GM21825 (cell line): Measurements from ENCODE around the gene ATP10A.
"Not testable (repeated sequence)": the region's sequence is repeated elsewhere in the genome, so short reads cannot be mapped to it uniquely, and the experiment has no call there.

Experiments
- ATAC-seq: cut with Tn5 transposase; IDR thresholded peaks from one replicate; pipeline ENCODE4 v1.9.1; 2021; ENCODE audit warnings: mild to moderate bottlenecking, moderate library complexity; ENCODE audit not compliant: unreplicated experiment

The ATP10A gene

GRCh38 chr15:25667829-25668228 lies 195.3 kb downstream of the ATP10A start:
- ATAC-seq = no peak

DNA sequence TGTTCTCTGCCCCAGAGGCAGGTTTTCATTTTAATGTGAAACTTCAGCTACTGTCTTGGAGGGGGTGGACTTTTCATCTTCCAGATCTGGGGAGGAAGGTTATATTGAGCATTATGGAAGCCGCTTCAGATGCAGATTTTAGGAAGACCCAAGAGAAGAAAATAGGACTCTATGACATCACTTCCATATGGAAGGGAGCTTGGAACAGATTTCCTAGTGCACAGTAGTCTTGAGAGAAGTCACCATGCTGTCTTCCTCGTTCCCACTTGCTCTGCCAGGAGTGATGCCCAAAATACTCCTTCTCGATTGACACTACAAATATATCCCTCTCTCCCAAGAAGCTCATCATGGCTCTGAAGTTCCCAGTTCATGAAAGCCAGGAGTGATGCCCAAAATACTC lies 197.2 kb downstream of the ATP10A start:
- no peak for ATAC-seq

DNA sequence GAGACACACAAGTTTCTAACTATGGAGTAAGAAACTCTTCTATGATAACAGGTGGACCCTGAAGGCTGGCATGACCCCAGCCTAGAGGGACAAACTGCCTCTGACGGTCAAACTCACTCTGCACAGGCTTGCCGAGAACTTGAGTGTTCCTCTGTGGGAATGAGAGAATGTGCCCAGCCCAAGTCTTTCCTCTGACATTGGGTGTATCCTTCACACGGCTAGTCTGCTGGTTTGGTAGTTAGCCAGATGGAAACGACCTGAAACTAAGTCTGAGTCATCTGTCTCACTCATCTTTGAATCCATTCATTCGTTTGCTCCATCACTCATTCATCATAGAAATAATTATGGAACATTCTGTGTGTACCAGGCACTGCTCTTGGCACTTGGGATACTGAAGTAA lies 198.4 kb downstream of the ATP10A start:
- ATAC-seq = no peak

GRCh38 chr15:25663515-25663914 lies 199.6 kb downstream of the ATP10A start:
- no peak for ATAC-seq

GRCh38 chr15:25661898-25662297 lies 201.2 kb downstream of the ATP10A start:
- ATAC-seq = no peak

GRCh38 chr15:25659251-25659650 lies 203.9 kb downstream of the ATP10A start:
- no peak for ATAC-seq

GRCh38 chr15:25658560-25658959 lies 204.6 kb downstream of the ATP10A start:
- ATAC-seq = no peak

DNA sequence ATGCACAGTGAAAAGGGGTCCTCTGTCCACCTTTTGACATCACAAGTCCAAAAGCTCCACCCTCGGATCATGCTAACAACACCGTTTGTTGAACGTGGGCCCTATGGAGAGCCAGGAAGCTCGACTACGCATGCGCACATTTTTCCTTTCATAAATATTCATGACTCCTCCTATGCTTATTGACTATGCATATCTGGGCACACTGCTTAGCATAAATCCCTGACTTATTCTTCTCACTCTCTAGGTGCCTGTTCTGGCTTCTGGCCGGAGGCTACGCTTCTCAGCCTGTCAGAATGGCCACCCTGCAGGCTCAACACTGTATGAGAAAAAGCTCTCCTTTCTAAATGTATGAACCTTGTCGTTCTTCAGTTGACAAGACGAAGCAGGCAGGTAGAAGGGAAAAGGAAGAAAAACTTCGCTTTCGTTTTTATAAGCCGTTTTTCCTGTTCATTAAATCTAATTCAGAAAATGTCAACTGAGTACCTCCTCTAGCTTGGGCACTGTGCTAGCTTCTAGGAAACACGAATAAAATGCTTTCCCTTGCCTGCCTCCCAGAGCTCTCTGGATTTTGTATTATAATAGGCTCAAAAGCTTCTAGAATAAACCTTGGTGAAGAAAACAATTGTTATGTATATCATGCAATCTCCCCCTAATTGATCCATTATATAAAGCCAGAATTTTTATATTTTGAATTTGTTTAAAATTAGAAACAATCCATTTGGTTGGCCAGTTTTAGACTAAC lies 207.7 kb downstream of the ATP10A start:
- ATAC-seq = no peak

- ATAC-seq = no peak
These were observed 209.8 kb downstream of the ATP10A start for GRCh38 chr15:25653371-25653770.

DNA sequence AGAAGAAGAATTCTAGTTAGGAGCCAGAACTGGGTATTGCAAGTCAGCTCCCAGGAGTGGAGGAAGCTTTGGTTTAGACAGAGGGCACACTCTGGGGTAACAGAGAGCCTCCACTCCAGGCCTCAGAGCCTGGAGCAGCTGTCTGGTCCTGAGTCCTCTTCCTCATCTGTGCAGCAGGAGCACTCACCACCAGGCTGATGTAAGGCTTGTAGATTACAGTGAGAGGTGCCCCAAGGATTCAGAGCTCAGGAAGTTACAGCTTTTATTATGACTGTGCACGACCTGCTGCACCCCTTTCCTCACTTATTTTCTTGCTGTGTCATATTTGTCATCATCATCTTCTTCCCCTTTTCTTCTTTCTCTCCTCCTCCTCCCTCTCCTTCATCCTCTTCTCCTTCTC lies 210.4 kb downstream of the ATP10A start:
- no peak for ATAC-seq

- no peak for ATAC-seq
These were observed 213.7 kb downstream of the ATP10A start for GRCh38 chr15:25649390-25649789.

DNA sequence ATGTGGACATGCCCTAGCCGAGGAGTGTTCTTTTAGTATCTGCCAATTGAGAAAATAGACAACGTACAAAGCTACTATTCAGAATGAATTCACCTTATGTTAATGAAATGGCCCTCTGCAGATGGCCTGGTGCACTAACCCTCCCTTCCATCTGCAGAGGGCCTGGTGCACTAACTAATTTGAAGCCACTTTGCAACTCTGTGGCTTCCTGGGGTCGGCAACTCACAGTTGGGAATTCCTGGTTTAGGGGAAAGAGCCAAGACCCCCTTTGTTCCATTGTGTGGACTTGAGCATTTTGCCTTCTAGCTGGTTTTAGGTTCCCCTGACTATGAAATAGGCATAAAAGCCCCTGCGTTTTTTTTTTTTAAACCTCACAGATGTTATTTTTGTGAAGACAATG lies 220.0 kb downstream of the ATP10A start:
- no peak for ATAC-seq

- no peak for ATAC-seq
These were observed 221.4 kb downstream of the ATP10A start for GRCh38 chr15:25641762-25642161.

- no peak for ATAC-seq
These were observed 221.8 kb downstream of the ATP10A start for GRCh38 chr15:25641361-25641760.

DNA sequence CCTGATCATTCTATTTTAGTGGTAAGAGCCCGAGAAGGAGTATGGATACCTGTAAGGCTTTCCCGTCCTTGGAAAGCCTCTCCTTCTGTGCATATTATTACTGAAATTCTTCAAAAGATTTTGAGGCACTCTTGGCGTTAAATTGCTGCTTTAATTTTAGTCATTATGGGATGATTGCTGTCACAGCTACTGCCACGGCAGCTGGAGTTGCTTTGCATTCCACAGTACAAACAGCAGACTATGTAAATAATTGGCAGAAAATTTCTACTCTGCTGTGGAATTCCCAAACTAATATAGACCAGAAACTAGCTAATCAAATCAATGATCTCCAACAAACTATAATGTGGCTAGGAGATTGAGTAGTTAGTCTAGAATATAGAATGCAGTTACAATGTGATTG lies 222.2 kb downstream of the ATP10A start:
- not testable (repeated sequence) for ATAC-seq

DNA sequence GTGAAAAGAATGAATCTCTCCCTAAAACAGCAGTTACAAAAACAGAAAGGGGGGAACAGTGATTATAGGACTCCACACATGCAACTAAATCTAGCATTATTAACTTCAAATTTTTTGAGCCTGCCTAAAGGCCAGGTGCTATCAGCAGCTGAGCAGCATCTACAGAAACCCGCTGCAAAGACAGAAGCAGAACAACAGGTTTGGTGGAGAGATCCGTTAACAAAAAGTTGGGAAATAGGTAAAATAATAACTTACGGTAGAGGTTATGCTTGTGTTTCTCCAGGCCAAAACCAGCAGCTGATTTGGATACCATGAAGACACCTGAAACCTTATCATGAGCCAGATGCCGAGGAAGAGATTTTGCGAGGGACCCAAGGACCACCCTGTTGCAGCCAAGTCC lies 222.7 kb downstream of the ATP10A start:
- ATAC-seq = no peak

DNA sequence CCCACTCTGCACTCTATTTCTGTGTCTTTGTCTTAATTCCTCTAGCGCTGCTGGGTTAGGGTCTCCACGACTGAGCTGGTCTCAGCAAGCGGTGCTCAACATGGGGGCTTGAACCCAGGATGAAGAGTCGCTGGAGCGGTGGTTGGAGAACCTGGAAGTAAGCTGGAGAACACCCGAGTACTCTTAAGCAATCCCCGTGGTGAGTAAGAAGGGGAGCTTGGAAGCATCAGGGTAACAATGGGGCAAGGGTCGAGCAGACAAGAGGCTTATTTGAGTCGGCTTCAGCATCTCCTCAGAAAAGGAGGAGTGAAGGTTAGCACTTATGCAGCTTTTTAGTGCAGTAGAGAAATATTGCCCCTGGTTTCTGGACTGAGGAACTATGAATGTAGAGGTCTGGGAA lies 226.6 kb downstream of the ATP10A start:
- not testable (repeated sequence) for ATAC-seq

DNA sequence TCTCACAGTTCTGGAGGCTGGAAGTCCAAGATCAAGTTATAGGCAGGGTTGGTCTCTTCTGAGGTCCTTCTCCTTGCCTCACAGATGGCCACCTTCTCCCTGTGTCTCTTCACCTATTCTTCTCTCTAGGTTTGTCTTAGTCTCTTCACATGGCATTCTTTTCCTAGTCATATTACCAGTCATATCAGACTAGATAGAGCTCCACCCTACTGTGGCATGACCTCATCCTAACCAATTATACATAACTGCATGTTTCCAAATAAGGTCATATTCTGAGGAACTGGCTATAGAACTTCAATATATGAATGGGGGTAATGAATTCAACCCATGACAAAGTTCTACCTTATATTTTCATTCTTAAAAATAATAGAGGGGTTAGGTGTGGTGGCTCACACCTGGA lies 227.9 kb downstream of the ATP10A start:
- ATAC-seq = no peak

DNA sequence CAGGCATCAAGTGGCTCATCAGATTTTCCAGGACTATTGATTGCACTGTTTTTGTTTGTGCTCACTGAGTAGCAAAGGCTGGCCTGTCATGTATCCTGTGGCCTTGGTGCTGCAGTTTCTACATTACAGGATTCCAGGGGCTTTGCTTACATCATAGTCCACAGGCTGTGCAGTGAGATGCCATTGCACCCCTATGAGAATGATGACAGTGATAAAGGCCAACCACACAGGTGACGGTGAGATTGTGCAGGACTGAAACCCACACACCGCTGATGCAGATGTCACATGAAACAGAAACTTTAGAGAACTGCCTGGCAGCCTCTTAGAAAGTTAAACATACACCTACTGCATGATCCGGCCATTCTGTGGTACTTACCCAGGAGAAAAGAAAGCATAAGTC lies 229.3 kb downstream of the ATP10A start:
- no peak for ATAC-seq

GRCh38 chr15:25631971-25632370 lies 231.2 kb downstream of the ATP10A start:
- no peak for ATAC-seq
